Keratinocyte (primary cell): ENCODE measurements around the gene LTB4R.
A peak's percentile ranks its signal among the peaks of the same experiment; 100 is the strongest.

ENCODE experiments used
- EZH2 ChIP-seq: IDR thresholded peaks from one replicate; pipeline ENCODE4 v1.6.1; 2012; ENCODE audit warnings: inconsistent platforms, mild to moderate bottlenecking, low read length, moderate library complexity
- TF ChIP-seq, protein P1 (sequence below), 3 experiments: IDR thresholded peaks in 1 of 3; conservative IDR thresholded peaks in 1 of 3; optimal IDR thresholded peaks in 1 of 3; 2 replicates in 2 of 3; 3 replicates in 1 of 3; pipeline versions ENCODE3 to v1.5.1; 2011; ENCODE audit warnings: low read length in 3 of 3, mild to moderate bottlenecking in 3 of 3, moderate library complexity in 2 of 3, control low read depth in 1 of 3, inconsistent platforms in 1 of 3; ENCODE audit not compliant: insufficient read depth in 2 of 3; ENCODE audit errors: extremely low read depth in 1 of 3

DNA sequence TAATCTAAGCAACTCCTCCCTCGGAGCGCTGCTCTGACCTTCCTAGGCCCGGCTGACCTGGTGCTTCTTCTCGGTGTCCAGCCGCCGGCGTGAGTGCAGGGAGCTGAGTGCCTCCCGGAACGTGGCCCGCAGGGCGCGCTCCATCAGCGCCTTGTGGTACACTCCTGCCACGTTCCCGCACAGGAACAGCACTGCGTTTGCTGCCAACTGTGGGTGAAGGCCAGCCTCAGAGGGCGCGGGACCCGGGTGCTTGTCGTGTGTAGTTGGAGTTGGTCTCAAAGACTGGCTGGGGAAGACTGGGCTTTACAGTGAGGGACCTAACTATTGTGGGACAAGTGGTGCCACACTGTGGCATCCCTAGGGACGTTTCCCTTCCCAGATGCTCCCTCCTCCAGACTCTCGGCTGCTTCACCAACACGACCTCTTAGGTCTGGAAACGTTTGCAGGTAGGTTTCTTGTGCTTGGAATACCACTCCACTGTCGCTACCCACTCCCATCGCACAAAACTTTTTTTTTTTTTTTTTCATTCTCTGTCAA lies 20.5 kb downstream of the LTB4R start:
- TF ChIP-seq, protein P1, sequence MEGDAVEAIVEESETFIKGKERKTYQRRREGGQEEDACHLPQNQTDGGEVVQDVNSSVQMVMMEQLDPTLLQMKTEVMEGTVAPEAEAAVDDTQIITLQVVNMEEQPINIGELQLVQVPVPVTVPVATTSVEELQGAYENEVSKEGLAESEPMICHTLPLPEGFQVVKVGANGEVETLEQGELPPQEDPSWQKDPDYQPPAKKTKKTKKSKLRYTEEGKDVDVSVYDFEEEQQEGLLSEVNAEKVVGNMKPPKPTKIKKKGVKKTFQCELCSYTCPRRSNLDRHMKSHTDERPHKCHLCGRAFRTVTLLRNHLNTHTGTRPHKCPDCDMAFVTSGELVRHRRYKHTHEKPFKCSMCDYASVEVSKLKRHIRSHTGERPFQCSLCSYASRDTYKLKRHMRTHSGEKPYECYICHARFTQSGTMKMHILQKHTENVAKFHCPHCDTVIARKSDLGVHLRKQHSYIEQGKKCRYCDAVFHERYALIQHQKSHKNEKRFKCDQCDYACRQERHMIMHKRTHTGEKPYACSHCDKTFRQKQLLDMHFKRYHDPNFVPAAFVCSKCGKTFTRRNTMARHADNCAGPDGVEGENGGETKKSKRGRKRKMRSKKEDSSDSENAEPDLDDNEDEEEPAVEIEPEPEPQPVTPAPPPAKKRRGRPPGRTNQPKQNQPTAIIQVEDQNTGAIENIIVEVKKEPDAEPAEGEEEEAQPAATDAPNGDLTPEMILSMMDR (optimal IDR thresholded peaks at IDR 0.05 in 1 of 3, IDR thresholded peaks at IDR 0.05 in 1 of 3, conservative IDR thresholded peaks at IDR 0.05 in 1 of 3; ENCODE audit: extremely low read depth in 1 of 3, insufficient read depth in 2 of 3, low read length in 3 of 3): peak in 1 of 3 experiments; percentile 8
- TF ChIP-seq EZH2: no peak
